ENCODE results near the gene SEMA6B.

SEMA6B gene

DNA sequence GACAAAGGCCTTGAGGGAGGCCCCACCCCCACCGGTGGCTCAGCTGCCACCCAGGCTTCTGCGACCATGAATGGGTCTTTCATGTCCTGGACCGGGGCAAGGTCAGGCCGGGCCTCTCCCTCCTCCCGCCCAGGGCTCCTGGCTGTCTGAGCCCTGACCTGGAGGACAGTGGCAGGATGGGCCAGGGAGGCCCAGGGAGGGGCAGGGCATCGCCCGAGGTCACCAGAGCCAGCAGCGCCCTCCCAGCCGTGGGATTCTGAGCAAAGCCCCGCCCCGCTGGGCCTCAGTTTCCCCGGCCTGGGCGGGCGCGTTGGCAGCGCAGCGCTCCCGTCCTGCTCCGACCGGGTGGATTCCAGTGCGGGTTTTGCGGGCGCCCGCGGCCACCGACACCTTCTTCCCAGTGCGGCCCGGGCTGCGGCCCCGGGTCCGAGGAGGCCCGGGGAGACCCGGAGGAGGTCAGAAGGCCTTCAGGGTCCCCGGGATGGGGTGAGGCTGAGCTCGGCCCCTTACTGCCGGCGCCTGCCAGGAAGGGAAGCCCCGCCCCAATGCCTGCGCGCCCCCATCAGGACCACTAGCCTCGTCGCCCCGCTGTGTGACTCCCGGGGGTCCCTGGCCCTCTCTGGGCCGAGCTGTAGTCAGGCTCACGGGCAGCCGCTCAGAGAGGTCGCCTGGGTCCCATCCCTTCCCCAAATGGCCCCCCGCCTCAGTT, 24.6 kb upstream of the SEMA6B start:
- TF ChIP-seq, protein P1, sequence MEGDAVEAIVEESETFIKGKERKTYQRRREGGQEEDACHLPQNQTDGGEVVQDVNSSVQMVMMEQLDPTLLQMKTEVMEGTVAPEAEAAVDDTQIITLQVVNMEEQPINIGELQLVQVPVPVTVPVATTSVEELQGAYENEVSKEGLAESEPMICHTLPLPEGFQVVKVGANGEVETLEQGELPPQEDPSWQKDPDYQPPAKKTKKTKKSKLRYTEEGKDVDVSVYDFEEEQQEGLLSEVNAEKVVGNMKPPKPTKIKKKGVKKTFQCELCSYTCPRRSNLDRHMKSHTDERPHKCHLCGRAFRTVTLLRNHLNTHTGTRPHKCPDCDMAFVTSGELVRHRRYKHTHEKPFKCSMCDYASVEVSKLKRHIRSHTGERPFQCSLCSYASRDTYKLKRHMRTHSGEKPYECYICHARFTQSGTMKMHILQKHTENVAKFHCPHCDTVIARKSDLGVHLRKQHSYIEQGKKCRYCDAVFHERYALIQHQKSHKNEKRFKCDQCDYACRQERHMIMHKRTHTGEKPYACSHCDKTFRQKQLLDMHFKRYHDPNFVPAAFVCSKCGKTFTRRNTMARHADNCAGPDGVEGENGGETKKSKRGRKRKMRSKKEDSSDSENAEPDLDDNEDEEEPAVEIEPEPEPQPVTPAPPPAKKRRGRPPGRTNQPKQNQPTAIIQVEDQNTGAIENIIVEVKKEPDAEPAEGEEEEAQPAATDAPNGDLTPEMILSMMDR (IDR thresholded peaks at IDR 0.05; ENCODE audit: low read length, missing control alignments), result no peak
- DNase-seq (ENCODE audit: low read depth), result peak; percentile 44
- H3K4me3 ChIP-seq (replicated peaks; ENCODE audit: low read depth, low read length), result peak overlapping the region; percentile 59

DNA sequence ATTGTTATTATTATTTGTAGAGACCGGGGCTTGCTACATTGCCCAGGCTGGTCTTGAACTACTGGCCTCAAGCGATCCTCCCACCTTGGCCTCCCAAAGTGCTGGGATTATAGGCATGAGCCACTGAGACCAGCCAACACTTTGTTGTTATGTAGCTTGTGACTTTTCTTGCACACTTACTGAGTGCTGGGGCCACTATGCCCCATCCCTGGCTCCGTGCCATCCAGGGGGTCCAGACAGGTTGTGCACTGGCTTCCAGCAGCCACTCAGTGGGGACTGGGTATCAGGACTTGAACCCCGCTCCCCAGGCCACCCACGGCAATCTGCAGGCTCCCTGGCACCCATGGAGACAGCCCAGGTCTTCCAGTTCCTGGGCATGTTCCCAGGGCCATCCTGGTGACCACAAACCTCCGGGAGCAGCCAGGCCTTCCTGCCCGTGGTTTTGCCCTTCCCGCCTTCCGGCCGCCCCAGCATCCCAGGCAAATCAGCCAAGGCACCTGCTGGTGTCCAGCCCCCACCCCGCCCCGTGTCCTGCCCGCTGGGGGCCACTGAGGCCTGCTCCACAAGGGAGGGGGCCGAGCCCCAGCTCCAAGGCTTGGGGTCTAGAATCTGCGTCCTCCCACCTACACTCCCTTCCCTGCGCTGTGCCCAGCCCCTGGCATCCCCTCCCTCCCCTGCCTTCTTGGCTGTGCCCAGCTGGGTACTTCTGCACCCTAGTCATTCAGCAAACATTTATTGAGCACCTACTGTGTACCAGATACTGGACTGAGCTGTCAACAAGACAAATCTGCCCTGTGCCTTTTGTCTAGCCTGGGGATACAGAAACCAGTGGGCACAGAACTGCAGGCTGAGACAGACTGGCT, 23.7 kb upstream of the SEMA6B start:
- TF ChIP-seq, protein P1 (IDR thresholded peaks at IDR 0.05; ENCODE audit: low read length, missing control alignments), result no peak
- H3K4me3 ChIP-seq (replicated peaks; ENCODE audit: low read depth, low read length), result no peak overlapping the region
- DNase-seq (ENCODE audit: low read depth), result no peak

DNA sequence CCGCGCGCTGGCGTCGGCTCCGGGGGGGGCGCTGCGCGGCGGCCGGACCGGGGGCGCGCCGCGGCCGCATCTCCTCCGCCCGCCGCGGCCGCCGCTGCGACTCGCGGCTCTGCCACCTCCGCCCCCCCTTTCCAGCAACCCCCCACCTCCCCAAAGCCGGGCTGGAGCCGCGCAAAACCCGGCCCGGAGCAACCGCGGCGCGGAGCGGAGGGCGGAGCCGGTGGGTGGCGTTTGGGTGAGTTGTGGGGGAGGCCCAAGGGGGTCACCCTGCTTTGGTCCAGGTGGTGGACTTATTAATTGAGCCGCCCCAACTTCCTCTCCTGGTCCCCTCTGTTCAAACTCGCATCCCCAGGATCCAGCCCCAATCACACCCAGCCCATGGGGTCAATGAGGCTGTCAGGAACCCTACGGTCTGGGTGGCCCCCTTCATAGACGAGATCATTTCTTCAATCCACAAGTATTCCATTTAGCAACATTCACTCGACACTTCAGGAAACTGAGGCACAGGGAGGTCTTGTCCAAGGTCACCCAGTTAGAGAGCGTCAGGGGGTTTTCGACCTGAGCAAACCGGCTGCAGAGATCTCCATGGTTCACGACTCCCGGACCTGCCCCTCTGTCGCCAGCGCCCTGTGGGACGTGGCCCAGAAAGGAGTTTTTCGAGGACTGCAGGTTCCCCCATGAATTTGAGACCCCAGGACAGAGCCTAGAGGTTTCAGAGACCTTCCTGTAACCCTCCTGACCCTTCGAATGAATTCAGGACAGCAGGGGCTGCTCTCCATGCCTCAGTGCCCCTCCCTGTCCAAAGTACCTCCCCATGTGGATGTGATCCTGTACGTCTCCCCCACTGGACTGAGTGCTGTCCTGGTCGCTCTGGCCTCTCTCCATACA, 22.4 kb upstream of the SEMA6B start:
- peak; percentile 45 for DNase-seq (ENCODE audit: low read depth)
- TF ChIP-seq, protein P1 (IDR thresholded peaks at IDR 0.05; ENCODE audit: low read length, missing control alignments), result no peak
- H3K4me3 ChIP-seq (replicated peaks; ENCODE audit: low read depth, low read length), result peak overlapping the region; percentile 63

DNA sequence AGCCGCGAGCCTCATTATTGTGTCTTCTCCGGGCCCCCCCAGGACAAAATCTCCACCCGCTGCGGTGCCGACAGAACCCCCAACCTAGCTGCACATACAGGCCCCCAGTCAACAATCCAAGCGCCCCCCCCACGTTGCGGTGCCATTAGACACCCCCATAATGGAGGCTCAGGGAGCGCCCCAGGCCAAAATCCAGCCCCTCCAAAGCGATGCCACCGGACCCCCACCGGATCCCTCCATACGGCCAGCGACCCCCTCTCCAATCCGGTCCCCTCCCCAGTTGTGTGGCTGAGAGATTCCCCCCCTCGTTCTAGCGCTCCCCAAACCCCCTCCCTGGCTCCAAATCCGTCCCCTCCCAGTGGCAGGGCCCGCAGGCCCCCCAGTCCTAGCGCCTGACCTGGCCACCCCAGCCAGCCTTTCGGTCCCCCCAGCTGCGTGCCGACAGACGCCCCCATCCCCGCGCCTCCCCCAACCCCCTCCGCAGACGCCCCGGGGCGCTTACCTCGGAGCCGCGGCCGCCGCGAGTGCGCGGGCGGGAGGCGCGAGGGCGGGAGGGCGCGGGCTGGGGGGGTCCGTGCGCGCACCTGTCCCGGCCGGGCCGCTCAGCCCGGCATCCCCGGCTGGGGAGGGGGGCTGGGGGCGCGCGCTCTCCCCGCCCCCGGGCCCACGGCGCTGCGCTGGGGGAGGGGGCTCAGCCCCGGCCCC, 21.6 kb upstream of the SEMA6B start:
- peak overlapping the region; percentile 63 for H3K4me3 ChIP-seq (replicated peaks; ENCODE audit: low read depth, low read length)
- DNase-seq (ENCODE audit: low read depth), result no peak
- TF ChIP-seq, protein P1 (IDR thresholded peaks at IDR 0.05; ENCODE audit: low read length, missing control alignments), result no peak

DNA sequence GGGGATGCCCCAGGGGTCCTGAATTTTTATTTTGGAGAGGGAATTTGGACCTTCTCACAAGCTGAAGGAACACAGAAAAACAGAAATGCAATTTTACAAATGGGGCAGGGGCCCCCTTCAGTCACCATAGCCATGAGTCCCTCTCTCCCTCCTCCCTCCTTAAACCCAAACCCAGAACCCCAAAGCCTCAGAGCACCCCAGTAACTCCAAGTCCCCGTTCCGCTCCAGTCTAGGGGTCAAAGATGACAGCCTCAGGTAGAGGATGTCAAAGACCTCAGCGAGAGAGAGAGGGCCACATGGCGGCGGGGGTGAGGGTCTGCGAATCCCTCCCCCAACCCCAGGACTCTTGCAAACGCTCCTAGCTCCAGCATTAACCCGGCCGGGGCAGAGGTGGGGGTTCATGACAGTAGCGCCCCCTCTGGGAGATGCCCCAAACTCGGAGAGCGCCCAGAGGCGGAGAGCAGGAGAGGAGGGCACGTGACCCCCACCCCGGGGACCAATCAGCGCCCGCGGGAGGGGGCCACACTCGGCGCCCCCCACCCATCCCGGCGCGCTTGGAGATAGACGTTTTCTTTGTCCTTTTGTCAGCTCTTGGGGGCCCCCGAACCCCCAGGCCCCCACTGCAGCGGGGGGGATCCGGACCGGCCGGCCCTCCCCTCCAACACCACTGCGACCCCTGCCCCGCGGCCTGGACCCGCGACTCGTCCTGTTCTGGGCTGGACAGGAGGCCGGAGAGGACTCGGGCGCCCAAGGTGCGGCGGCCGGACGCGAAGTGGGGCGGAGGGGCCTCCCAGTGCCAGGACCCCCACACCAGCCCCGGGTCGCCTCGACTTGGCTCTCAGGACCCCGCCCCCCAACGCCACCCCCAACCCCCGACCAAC, 20.8 kb upstream of the SEMA6B start:
- TF ChIP-seq, protein P1 (IDR thresholded peaks at IDR 0.05; ENCODE audit: low read length, missing control alignments), result peak; percentile 28
- H3K4me3 ChIP-seq (replicated peaks; ENCODE audit: low read depth, low read length), result peak overlapping the region; percentile 63
- DNase-seq (ENCODE audit: low read depth), result no peak
